IPS-18c (cell line): ENCODE data around the gene BIN2.

ENCODE experiments used
- H3K4me3 ChIP-seq: 2 replicates; pipeline ENCODE4 v1.7.0; 2013; ENCODE audit warnings: low read depth, mild to moderate bottlenecking, low read length, moderate library complexity; ENCODE audit not compliant: insufficient read depth
- H3K9me3 ChIP-seq: one replicate; pipeline ENCODE4 v1.6.1; 2013; ENCODE audit warnings: mild to moderate bottlenecking, low read length, moderate library complexity; ENCODE audit not compliant: control insufficient read depth, insufficient read depth

The BIN2 gene

DNA sequence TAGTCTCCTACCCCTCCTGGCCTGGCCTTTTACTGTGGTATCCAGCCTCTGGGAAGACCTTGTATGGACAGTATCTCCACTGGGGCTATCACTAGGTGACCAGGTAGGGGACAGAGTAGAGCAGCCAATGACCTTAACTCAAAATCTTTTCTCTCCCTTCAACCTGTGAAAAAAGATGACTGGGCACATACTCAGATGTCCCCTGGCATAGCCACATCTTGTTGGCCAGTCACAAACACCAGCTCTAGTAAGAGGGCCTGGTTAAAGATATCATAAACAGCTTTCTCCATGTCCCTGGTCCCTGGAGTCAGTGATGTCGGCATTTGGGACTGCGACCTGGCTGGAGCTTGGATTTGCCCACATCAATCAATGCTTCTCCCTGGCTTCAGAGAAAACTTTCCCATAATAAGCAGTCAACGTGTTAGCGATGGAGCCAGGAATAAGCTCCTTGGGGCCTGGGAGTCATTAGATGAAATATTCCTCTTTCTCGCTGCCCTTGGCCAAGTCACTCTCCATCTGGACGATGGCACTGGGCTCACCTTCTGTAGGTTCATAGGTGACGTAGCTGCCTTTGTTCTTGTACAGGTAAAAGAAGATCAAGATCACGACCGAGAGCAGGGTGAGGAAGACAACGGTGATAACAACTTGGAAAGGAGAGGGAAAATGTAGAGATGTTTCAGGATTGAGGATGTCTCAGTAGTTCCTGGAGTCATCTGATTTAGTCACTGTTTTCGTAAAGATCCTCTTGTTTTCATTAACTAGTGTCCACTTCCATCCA, 78.3 kb downstream of the BIN2 start:
- Histone ChIP-seq H3K4me3 (no peak overlapping the region), H3K9me3 (no peaks in the 10 kb centered on the region)

- no peaks in the 10 kb centered on the region for H3K9me3 ChIP-seq
- no peak overlapping the region for H3K4me3 ChIP-seq
Measured at GRCh38 chr12:51244269-51244668, 79.7 kb downstream of the BIN2 start.

DNA sequence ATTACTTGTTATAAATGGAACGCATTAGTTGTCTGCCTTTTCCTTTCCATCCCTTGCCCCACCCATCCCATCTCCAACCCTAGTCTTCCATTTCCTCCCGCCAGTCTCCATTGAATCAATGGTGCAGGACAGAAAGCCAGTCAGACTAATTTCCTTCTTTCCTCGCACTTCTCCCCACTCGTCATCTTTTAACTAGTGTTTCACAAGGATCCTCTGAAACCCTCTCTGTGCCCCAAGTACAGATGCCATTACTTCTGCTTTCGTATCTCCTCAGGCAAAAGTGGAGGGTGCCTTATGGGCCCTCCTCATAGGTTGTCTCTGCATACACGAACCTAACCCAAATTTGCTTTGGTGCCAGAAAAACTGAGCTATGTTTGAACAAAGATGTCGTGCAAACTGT, 81.1 kb downstream of the BIN2 start:
- no peaks in the 10 kb centered on the region for H3K9me3 ChIP-seq
- H3K4me3 ChIP-seq = no peak overlapping the region

GRCh38 chr12:51242120-51242519, 81.9 kb downstream of the BIN2 start:
- no peak overlapping the region for H3K4me3 ChIP-seq
- no peaks in the 10 kb centered on the region for H3K9me3 ChIP-seq

GRCh38 chr12:51240971-51241370, 83.0 kb downstream of the BIN2 start:
- Histone ChIP-seq H3K9me3 (no peaks in the 10 kb centered on the region), H3K4me3 (no peak overlapping the region)

- Histone ChIP-seq H3K9me3 (no peaks in the 10 kb centered on the region), H3K4me3 (peak within 1 kb of the TSS; percentile 100)
Measured at GRCh38 chr12:51238510-51239334, 85.3 kb downstream of the BIN2 start, which contains the start of gene DAZAP2. Gene DAZAP2 (plus strand): TSS chr12:51238826. CDS start chr12:51238908, 82 bp downstream.

- no peaks in the 10 kb centered on the region for H3K9me3 ChIP-seq
Measured at GRCh38 chr12:51238037-51238509, 85.9 kb downstream of the BIN2 start.

GRCh38 chr12:51234530-51234929, 89.4 kb downstream of the BIN2 start:
- Histone ChIP-seq H3K4me3 (no peak overlapping the region), H3K9me3 (no peaks in the 10 kb centered on the region)

More at GRCh38 chr12:51238037-51238509, 85.9 kb downstream of the BIN2 start:
- peak overlapping the region; percentile 55 for H3K4me3 ChIP-seq

DNA sequence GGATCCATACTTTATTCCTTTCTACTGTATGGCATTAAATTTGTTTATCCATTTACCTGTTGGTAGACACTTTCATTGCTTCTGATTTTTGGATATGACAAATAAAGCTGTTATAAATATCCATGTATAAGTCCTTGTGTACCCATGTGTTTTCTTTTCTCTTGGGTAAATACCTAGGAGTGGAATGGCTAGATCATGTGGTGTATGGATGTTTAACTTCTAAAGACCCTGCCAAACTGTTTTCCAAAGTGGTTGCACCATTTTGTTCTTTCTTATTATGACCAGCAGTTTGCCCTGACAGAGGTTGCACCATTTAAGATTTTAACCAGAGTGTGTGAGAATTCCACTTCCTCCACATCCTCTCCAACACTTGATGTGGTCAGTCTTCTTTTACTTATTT, 91.3 kb downstream of the BIN2 start:
- H3K9me3 ChIP-seq = no peaks in the 10 kb centered on the region
- no peak overlapping the region for H3K4me3 ChIP-seq
